K562 (cell line): ENCODE data around the gene HK1. TPM values are rescaled to one million over a fixed set of nuclear protein-coding genes. Genes with fewer than 3 reads are reported as not detected.

ENCODE experiments used
- BCL6 ChIP-seq: fragments of 250-450 bp; sonication (Bioruptor Pico); IDR thresholded peaks from 2 replicates; pipeline ENCODE4 v1.4.0; 2020
- CCAR2 ChIP-seq: fragments of 200-400 bp; formaldehyde crosslinking; IDR thresholded peaks from 2 replicates; pipeline ENCODE4 v1.6.1; 2017; ENCODE audit warnings: mild to moderate bottlenecking, low read depth, low read length
- GMEB1 ChIP-seq: fragments of 250-450 bp; sonication (Bioruptor Pico); IDR thresholded peaks from 2 replicates; pipeline ENCODE4 v1.4.0; 2020; ENCODE audit warnings: mild to moderate bottlenecking
- GTF2A2 ChIP-seq: IDR thresholded peaks from 2 replicates; pipeline ENCODE4 v1.6.1; 2016; ENCODE audit warnings: mild to moderate bottlenecking, missing genetic modification characterization, missing compliant biosample characterization
- HNRNPH1 ChIP-seq: fragments of 200-400 bp; formaldehyde crosslinking; optimal IDR thresholded peaks from 2 replicates; pipeline ENCODE3; 2017; ENCODE audit warnings: low read depth, mild to moderate bottlenecking, low read length, moderate library complexity
- JUND ChIP-seq, 2 experiments: IDR thresholded peaks; 2 replicates in 1 of 2; 3 replicates in 1 of 2; pipeline ENCODE4 v1.6.1; 2011; ENCODE audit warnings: borderline replicate concordance in 2 of 2, low read depth in 2 of 2, low read length in 2 of 2, improper control_type of control experiment in 1 of 2, missing biosample characterization in 1 of 2, missing genetic modification characterization in 1 of 2, missing genetic modification reagents in 1 of 2
- KDM5B ChIP-seq: fragments of 200-600 bp; sonication (generic); IDR thresholded peaks from 2 replicates; pipeline ENCODE4 v1.6.1; 2012; ENCODE audit warnings: low read depth, mild to moderate bottlenecking, moderate library complexity, low read length, control low read depth, inconsistent platforms; ENCODE audit not compliant: insufficient replicate concordance
- MIER1 ChIP-seq: fragments of 450-650 bp; IDR thresholded peaks from 2 replicates; pipeline ENCODE4 v1.6.1; 2016; ENCODE audit warnings: antibody characterized with exemption, mild to moderate bottlenecking, low read depth
- MTA1 ChIP-seq: fragments of 450-650 bp; IDR thresholded peaks from 2 replicates; pipeline ENCODE4 v1.6.1; 2017; ENCODE audit warnings: borderline replicate concordance
- NFIX ChIP-seq: fragments of 250-450 bp; sonication (Bioruptor Pico); IDR thresholded peaks from 2 replicates; pipeline ENCODE4 v1.4.0; 2020; ENCODE audit warnings: low read depth, mild to moderate bottlenecking, moderate library complexity
- OTX1 ChIP-seq: fragments of 450-650 bp; formaldehyde crosslinking; IDR thresholded peaks from 2 replicates; pipeline ENCODE4 v1.4.0; 2022; ENCODE audit warnings: mild to moderate bottlenecking
- RREB1 ChIP-seq: fragments of 250-450 bp; sonication (Bioruptor Pico); IDR thresholded peaks from 2 replicates; pipeline ENCODE4 v1.4.0; 2020
- ZBTB9 ChIP-seq: fragments of 450-650 bp; formaldehyde crosslinking; IDR thresholded peaks from 2 replicates; pipeline ENCODE4 v1.4.0; 2020; ENCODE audit warnings: mild to moderate bottlenecking, moderate library complexity
- ZFP1 ChIP-seq: fragments of 450-650 bp; formaldehyde crosslinking; IDR thresholded peaks from 2 replicates; pipeline ENCODE4 v1.4.0; 2020; ENCODE audit warnings: mild to moderate bottlenecking, mixed read lengths
- ZKSCAN8 ChIP-seq: fragments of 200-800 bp; sonication (Bioruptor generic); IDR thresholded peaks from 2 replicates; pipeline ENCODE4 v1.6.1; 2016; ENCODE audit warnings: missing genetic modification characterization, missing compliant biosample characterization
- ZNF12 ChIP-seq: sonication (generic); formaldehyde crosslinking; IDR thresholded peaks from 2 replicates; pipeline ENCODE4 v1.4.0; 2020; ENCODE audit warnings: mild to moderate bottlenecking, missing genetic modification reagents
- ZNF584 ChIP-seq: fragments of 200-800 bp; sonication (Bioruptor generic); IDR thresholded peaks from 2 replicates; pipeline ENCODE4 v1.6.1; 2016; ENCODE audit warnings: low read depth, mild to moderate bottlenecking, missing genetic modification characterization, missing compliant biosample characterization
- ZNF740 ChIP-seq, 3 experiments: fragments of 200-800 bp in 1 of 3; sonication (Bioruptor generic) in 1 of 3; sonication (generic) in 1 of 3; formaldehyde crosslinking in 1 of 3; IDR thresholded peaks; 2 replicates each; pipeline versions ENCODE4 v1.6.1 to v1.8.0; 2016 to 2022; ENCODE audit warnings: mild to moderate bottlenecking in 2 of 3, missing compliant biosample characterization in 2 of 3, missing genetic modification characterization in 2 of 3, missing genetic modification reagents in 1 of 3
- polyA plus RNA-seq, 8 experiments: library from polyadenylated mRNA; depleted of rRNA in 4 of 8; stranded (reverse) in 5 of 8; unstranded in 3 of 8; fragments of >200 nt; fragmentation: Nextera tagmentation in 2 of 8; fragmentation: Illumina TruSeq in 1 of 8; extraction: Ambion mirVana in 2 of 8; extraction: Trizol in 1 of 8; gene quantifications; 2 replicates each; pipeline versions ENCODE4 v1.2.1 to v1.2.3, GENCODE V29; 2011 to 2014; ENCODE audit warnings: inconsistent platforms in 1 of 8, missing spikeins in 1 of 8
- total RNA-seq, 7 experiments: library from RNA; depleted of rRNA in 6 of 7; stranded (reverse); fragments of >200 nt in 6 of 7; fragmentation: Illumina TruSeq in 2 of 7; extraction: Trizol in 2 of 7; gene quantifications; 2 replicates each; pipeline versions ENCODE4 v1.2.1 to v1.2.3, GENCODE V29; 2011 to 2021; ENCODE audit warnings: low replicate concordance in 1 of 7

The HK1 gene
- total and polyA plus RNA-seq, 9 of the 15 experiments (the other 6 are each of a cell fraction or from before 2014, with no cell fraction given), result 29.2 to 444 (median 193) TPM

- peak; percentile 84; the same call in 1 of the 2 replicates for TF ChIP-seq RREB1 (CRISPR knock-in tag)
- peak; percentile 50; the same call in 1 of the 2 replicates for TF ChIP-seq OTX1 (CRISPR knock-in tag)
- TF ChIP-seq GMEB1 (CRISPR knock-in tag), result peak; percentile 63; the same call in 1 of the 2 replicates
- no peak for TF ChIP-seq ZKSCAN8 (CRISPR knock-in tag)
- no peak for TF ChIP-seq KDM5B
- peak; percentile 62; the same call in 1 of the 2 replicates for TF ChIP-seq GTF2A2 (tag)
- no peak for TF ChIP-seq CCAR2
- no peak for TF ChIP-seq NFIX (CRISPR knock-in tag)
- no peak for TF ChIP-seq JUND (IDR thresholded peaks at IDR 0.05; ENCODE audit: borderline replicate concordance, low read depth, low read length)
- 0 out of 3 replicates have a peak, but pooled peaks have one; percentile 9 for TF ChIP-seq JUND (tag; IDR thresholded peaks at IDR 0.05; ENCODE audit: borderline replicate concordance, low read depth, low read length)
- TF ChIP-seq MIER1, result no peak
- TF ChIP-seq ZNF12 (CRISPR knock-in tag), result no peak
- TF ChIP-seq ZNF584 (CRISPR knock-in tag), result peak; percentile 71; the same call in 1 of the 2 replicates
- TF ChIP-seq ZBTB9 (CRISPR knock-in tag), result peak; percentile 71; the same call in 1 of the 2 replicates
- 0 out of 2 replicates have a peak, but pooled peaks have one; percentile 38 for TF ChIP-seq ZFP1 (CRISPR knock-in tag)
- TF ChIP-seq HNRNPH1, result no peak
- TF ChIP-seq MTA1, result no peak
- TF ChIP-seq ZNF740 (CRISPR knock-in tag; IDR thresholded peaks at IDR 0.05), result no peak
- peak in 1 of 2 experiments; percentile 89; a peak in 2 of 4 replicates for TF ChIP-seq ZNF740 (tag; IDR thresholded peaks at IDR 0.05)
- TF ChIP-seq BCL6 (CRISPR knock-in tag), result 0 out of 2 replicates have a peak, but pooled peaks have one; percentile 21
Measured at GRCh38 chr10:69410487-69410886, 132.2 kb downstream of the HK1 start (continued).
